Heart left ventricle (tissue), 13 donors: ENCODE results near the gene RNLS.

ENCODE experiments used
- POLR2A ChIP-seq, 2 donors: fragments of 450-650 bp; IDR thresholded peaks; one replicate each; pipeline ENCODE4 v1.6.1; 2017; ENCODE audit warnings: antibody characterized with exemption in 2 of 2, mild to moderate bottlenecking in 2 of 2, moderate library complexity in 2 of 2
- TF ChIP-seq, protein P1 (sequence below), 12 donors: fragments of 200-600 bp; sonication (generic) in 4 of 12; IDR thresholded peaks; one replicate each; pipeline versions ENCODE4 v1.5.0 to v1.8.0; 2018 to 2022; ENCODE audit warnings: antibody characterized with exemption in 12 of 12, mild to moderate bottlenecking in 5 of 12
- donor health status: ischemic (EF 13 %, LVEDD 7.1; RV severe dilation, severe dysfunction).
- donor health status: DM: no; HTN: yes; CAD: no.
- donor health status: DM: no; HTN: no; CAD: no.
- donor health status: ischemic (EF 25% LVEDD 6.9; RV normal size, moderate dysfunction).
- donor health status: ischemic (EF 25% LVEDD 5.7; RV mildly dilated, moderate dysfunction).
- donor health status: ischemic (EF 35%, LVEDD 5.7; RV mildly dilated, moderate dysfunction).
- donor health status: nonischemic (EF 11% LVEDD 7.7; RV severe dilation, severe dysfunction).
- donor health status: DM: yes; HTN: yes; CAD: no.
- donor health status: PGD.
- donor health status: ischemic (EF 29% LVEDD 5.4; RV normal size, mild dysfunction).
- donor health status: nonischemic (EF 23%, LVEDD 6.1; RV moderate dilation, normal function).

GRCh38 chr10:88271761-88272543, 311.2 kb downstream of the RNLS start:
- TF ChIP-seq, protein P1, sequence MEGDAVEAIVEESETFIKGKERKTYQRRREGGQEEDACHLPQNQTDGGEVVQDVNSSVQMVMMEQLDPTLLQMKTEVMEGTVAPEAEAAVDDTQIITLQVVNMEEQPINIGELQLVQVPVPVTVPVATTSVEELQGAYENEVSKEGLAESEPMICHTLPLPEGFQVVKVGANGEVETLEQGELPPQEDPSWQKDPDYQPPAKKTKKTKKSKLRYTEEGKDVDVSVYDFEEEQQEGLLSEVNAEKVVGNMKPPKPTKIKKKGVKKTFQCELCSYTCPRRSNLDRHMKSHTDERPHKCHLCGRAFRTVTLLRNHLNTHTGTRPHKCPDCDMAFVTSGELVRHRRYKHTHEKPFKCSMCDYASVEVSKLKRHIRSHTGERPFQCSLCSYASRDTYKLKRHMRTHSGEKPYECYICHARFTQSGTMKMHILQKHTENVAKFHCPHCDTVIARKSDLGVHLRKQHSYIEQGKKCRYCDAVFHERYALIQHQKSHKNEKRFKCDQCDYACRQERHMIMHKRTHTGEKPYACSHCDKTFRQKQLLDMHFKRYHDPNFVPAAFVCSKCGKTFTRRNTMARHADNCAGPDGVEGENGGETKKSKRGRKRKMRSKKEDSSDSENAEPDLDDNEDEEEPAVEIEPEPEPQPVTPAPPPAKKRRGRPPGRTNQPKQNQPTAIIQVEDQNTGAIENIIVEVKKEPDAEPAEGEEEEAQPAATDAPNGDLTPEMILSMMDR (IDR thresholded peaks at IDR 0.05): no peak
- TF ChIP-seq POLR2A (IDR thresholded peaks at IDR 0.05): no peak
